ENCODE results near the gene CTBP1. TPM values are rescaled to one million over a fixed set of nuclear protein-coding genes. Genes with fewer than 3 reads are reported as not detected.

The CTBP1 gene
- polyA plus RNA-seq, 1 donor from 2014 or later = 325 TPM

DNA sequence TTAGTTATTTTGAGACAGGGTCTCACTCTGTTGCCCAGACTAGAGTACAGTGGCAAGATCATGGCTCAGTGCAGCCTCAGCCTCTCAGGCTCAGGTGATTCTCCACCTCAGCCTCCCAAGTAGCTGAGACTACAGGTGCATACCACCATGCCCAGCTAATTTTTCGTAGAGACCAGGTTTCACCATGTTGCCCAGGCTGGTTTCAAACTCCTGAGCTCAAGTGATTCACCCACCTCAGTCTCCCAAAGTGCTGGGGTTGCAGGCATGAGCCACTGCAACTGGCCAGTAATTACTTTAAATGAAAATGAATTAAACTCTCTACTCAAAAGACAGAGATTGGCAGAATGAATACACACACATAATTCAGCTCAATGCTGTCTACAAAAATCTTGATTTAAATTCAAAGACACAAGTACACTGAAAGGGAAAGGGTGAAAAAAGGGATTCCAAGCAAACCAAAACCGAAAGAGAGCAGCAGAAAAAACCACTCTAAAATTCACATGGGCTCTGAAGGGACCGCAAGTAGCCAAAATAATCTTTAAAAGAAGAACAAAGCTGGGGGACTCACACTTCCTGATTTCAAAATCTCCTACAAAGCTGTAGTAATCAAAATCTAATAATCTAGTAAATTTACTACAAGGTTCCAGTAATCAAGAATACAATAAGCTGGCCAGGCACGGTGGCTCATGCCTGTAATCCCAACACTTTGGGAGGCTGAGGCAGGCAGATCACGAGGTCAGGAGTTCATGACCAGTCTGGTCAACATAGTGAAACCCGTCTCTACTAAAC lies 64.8 kb downstream of the CTBP1 start:
- no peak overlapping the region for H3K9ac ChIP-seq (ENCODE audit: low read length)
- H3K9me2 ChIP-seq (ENCODE audit: insufficient read depth, low read length) = no peaks in the 10 kb centered on the region
- no peaks in the 10 kb centered on the region for H3K27me3 ChIP-seq (ENCODE audit: insufficient read depth, low read depth, low read length)
- H3K4me3 ChIP-seq (ENCODE audit: low read length) = no peak overlapping the region
- no peaks in the 10 kb centered on the region for H4K20me1 ChIP-seq (ENCODE audit: insufficient read depth)
- H3K36me3 ChIP-seq (ENCODE audit: insufficient read depth, low read length) = no peaks in the 10 kb centered on the region
- no peak overlapping the region for H3K4me2 ChIP-seq (ENCODE audit: low read length)
- H2AFZ ChIP-seq (ENCODE audit: low read depth, low read length) = no peak overlapping the region
- no peak overlapping the region for H3K27ac ChIP-seq (ENCODE audit: low read length)
- no peak for TF ChIP-seq CTCF (IDR thresholded peaks at IDR 0.05; ENCODE audit: poor library complexity, severe bottlenecking)
- TF ChIP-seq, protein P1, sequence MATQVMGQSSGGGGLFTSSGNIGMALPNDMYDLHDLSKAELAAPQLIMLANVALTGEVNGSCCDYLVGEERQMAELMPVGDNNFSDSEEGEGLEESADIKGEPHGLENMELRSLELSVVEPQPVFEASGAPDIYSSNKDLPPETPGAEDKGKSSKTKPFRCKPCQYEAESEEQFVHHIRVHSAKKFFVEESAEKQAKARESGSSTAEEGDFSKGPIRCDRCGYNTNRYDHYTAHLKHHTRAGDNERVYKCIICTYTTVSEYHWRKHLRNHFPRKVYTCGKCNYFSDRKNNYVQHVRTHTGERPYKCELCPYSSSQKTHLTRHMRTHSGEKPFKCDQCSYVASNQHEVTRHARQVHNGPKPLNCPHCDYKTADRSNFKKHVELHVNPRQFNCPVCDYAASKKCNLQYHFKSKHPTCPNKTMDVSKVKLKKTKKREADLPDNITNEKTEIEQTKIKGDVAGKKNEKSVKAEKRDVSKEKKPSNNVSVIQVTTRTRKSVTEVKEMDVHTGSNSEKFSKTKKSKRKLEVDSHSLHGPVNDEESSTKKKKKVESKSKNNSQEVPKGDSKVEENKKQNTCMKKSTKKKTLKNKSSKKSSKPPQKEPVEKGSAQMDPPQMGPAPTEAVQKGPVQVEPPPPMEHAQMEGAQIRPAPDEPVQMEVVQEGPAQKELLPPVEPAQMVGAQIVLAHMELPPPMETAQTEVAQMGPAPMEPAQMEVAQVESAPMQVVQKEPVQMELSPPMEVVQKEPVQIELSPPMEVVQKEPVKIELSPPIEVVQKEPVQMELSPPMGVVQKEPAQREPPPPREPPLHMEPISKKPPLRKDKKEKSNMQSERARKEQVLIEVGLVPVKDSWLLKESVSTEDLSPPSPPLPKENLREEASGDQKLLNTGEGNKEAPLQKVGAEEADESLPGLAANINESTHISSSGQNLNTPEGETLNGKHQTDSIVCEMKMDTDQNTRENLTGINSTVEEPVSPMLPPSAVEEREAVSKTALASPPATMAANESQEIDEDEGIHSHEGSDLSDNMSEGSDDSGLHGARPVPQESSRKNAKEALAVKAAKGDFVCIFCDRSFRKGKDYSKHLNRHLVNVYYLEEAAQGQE (IDR thresholded peaks at IDR 0.05; ENCODE audit: borderline replicate concordance) = no peak
- no peak for TF ChIP-seq EP300 (conservative IDR thresholded peaks at IDR 0.05; ENCODE audit: poor library complexity, severe bottlenecking)
- TF ChIP-seq RAD21 (conservative IDR thresholded peaks at IDR 0.05) = no peak
- no peak for TF ChIP-seq POLR2AphosphoS5 (IDR thresholded peaks at IDR 0.05)
- TF ChIP-seq TAF1 (IDR thresholded peaks at IDR 0.05; ENCODE audit: low read depth) = no peak
- no peak for TF ChIP-seq SMC3 (conservative IDR thresholded peaks at IDR 0.05; ENCODE audit: poor library complexity)
- no peak for TF ChIP-seq EZH2 (IDR thresholded peaks at IDR 0.05; ENCODE audit: borderline replicate concordance, insufficient read depth, low read length, poor library complexity, severe bottlenecking)
- TF ChIP-seq MXI1 (conservative IDR thresholded peaks at IDR 0.05; ENCODE audit: poor library complexity, severe bottlenecking) = no peak
- no peaks in the 10 kb centered on the region for H3F3A ChIP-seq (ENCODE audit: insufficient read depth, low read length, poor library complexity, severe bottlenecking)
- peaks cover 10% of the 10 kb centered on the region for H3K9me3 ChIP-seq (ENCODE audit: low read length)
- H3K79me2 ChIP-seq (replicated peaks; ENCODE audit: insufficient read depth, low read length) = no peaks in the 10 kb centered on the region

DNA sequence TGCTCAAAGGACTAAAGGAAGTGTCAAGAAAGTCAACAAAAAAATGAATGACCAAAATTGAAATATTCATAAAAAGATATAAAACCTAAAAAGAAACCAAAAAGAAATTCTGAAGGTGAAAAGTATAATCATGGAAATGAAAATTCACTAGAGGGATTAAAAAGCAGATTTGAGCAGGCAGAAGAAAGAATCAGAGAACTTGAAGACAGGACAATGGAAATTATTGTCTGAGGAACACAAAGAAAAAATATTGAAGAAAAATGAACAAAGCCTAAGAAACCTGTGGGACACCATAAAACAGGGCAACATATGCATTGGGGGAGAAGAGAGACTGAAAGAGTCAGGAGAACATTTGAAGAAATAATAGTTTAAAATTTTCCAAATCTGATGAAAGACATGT lies 66.6 kb downstream of the CTBP1 start:
- H4K20me1 ChIP-seq (ENCODE audit: insufficient read depth) = no peaks in the 10 kb centered on the region
- H3K27ac ChIP-seq (ENCODE audit: low read length) = no peak overlapping the region
- peaks cover 10% of the 10 kb centered on the region for H3K9me3 ChIP-seq (ENCODE audit: low read length)
- TF ChIP-seq MXI1 (conservative IDR thresholded peaks at IDR 0.05; ENCODE audit: poor library complexity, severe bottlenecking) (no peak), TAF1 (IDR thresholded peaks at IDR 0.05; ENCODE audit: low read depth) (no peak), EP300 (conservative IDR thresholded peaks at IDR 0.05; ENCODE audit: poor library complexity, severe bottlenecking) (no peak), RAD21 (conservative IDR thresholded peaks at IDR 0.05) (no peak), EZH2 (IDR thresholded peaks at IDR 0.05; ENCODE audit: borderline replicate concordance, insufficient read depth, low read length, poor library complexity, severe bottlenecking) (no peak), POLR2AphosphoS5 (IDR thresholded peaks at IDR 0.05) (no peak), CTCF (IDR thresholded peaks at IDR 0.05; ENCODE audit: poor library complexity, severe bottlenecking) (no peak), SMC3 (conservative IDR thresholded peaks at IDR 0.05; ENCODE audit: poor library complexity) (no peak)
- TF ChIP-seq, protein P1 (IDR thresholded peaks at IDR 0.05; ENCODE audit: borderline replicate concordance) = no peak
- no peaks in the 10 kb centered on the region for H3F3A ChIP-seq (ENCODE audit: insufficient read depth, low read length, poor library complexity, severe bottlenecking)
- no peak overlapping the region for H3K9ac ChIP-seq (ENCODE audit: low read length)
- no peaks in the 10 kb centered on the region for H3K27me3 ChIP-seq (ENCODE audit: insufficient read depth, low read depth, low read length)
- H3K4me2 ChIP-seq (ENCODE audit: low read length) = no peak overlapping the region
- H3K4me3 ChIP-seq (ENCODE audit: low read length) = no peak overlapping the region
- no peaks in the 10 kb centered on the region for H3K9me2 ChIP-seq (ENCODE audit: insufficient read depth, low read length)
- no peaks in the 10 kb centered on the region for H3K36me3 ChIP-seq (ENCODE audit: insufficient read depth, low read length)
- H2AFZ ChIP-seq (ENCODE audit: low read depth, low read length) = no peak overlapping the region
- H3K79me2 ChIP-seq (replicated peaks; ENCODE audit: insufficient read depth, low read length) = no peaks in the 10 kb centered on the region
